ENCODE measurements around the gene PRX.
"Not testable (repeated sequence)": the region's sequence is repeated elsewhere in the genome, so short reads cannot be mapped to it uniquely, and the experiment has no call there.

Gene PRX

DNA sequence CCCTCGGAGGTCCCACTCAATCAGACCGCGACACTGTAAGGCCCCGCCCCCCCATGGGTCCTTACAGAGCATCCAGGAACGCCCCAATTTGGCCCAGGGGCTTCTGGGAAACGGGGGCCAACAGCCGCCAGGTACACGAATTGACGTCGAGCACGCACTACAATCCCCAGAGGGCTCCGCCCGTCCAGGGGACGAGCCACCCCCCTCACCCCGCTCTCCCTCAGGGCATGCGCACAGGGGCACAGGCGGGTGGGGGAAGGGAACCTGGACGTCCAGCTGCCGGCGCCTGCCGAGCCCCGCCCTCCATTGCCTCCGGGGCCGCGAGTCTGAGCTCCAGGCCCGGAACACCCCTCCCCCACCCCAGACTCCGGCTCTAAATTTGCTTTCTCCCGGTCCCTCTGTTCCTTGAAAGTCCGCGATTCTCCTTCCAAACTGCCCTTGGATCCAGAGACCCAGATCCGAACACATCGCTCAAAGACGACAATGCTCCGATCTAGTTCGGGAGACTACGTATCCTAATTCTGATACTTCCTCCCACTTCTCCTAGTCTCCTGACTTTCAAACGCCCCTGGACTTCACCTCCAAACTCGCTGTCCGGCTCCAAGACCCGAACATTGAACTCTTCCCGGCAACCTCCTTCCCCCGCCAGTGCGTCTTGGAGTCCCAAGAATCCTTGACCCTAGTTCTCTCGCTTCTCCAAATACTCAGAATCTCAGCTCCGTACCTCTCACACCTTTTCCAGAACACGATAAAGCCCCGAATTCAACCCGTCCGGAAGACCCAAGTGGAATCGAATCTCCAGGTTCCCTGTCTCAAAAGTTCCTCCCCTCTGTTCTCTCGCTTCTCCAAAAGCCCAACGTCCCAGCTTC is 30.2 kb upstream of the PRX start:
- Histone ChIP-seq H3K27ac (peak overlapping the region; percentile 88), H3K27me3 (no peaks in the 10 kb centered on the region), H3K4me3 (ENCODE audit: low read depth in 1 of 2, low read length in 1 of 2) (peak overlapping the region; percentile 98), H3K4me1 (ENCODE audit: control insufficient read depth in 1 of 2, insufficient read depth in 1 of 2, low read depth in 1 of 2, low read length in 1 of 2) (peaks cover 15 to 17% of the 10 kb centered on the region in 2 experiments), H3K36me3 (peaks cover 27% of the 10 kb centered on the region), H3K9me3 (no peaks in the 10 kb centered on the region)
- TF ChIP-seq CTCF (IDR thresholded peaks at IDR 0.05), result peak; percentile 7

- H3K9me3 ChIP-seq, result no peaks in the 10 kb centered on the region
- peak overlapping the region; percentile 88 for H3K27ac ChIP-seq
- TF ChIP-seq CTCF (IDR thresholded peaks at IDR 0.05), result no peak
Measured at GRCh38 chr19:40442328-40443130, 29.4 kb upstream of the PRX start.

GRCh38 chr19:40441719-40442253 is 28.6 kb upstream of the PRX start:
- H3K36me3 ChIP-seq, result peaks cover 21% of the 10 kb centered on the region
- peak overlapping the region; percentile 88 for H3K27ac ChIP-seq
- no peak for TF ChIP-seq CTCF (IDR thresholded peaks at IDR 0.05)
- H3K4me3 ChIP-seq (ENCODE audit: low read depth in 1 of 2, low read length in 1 of 2), result no peak overlapping the region
- peaks cover 15 to 17% of the 10 kb centered on the region in 2 experiments for H3K4me1 ChIP-seq (ENCODE audit: control insufficient read depth in 1 of 2, insufficient read depth in 1 of 2, low read depth in 1 of 2, low read length in 1 of 2)
- H3K27me3 ChIP-seq, result no peaks in the 10 kb centered on the region
- H3K9me3 ChIP-seq, result no peaks in the 10 kb centered on the region

More at GRCh38 chr19:40442328-40443130, 29.4 kb upstream of the PRX start:
- Histone ChIP-seq H3K36me3 (peaks cover 21% of the 10 kb centered on the region), H3K27me3 (no peaks in the 10 kb centered on the region), H3K4me1 (ENCODE audit: control insufficient read depth in 1 of 2, insufficient read depth in 1 of 2, low read depth in 1 of 2, low read length in 1 of 2) (peaks cover 15 to 17% of the 10 kb centered on the region in 2 experiments), H3K4me3 (ENCODE audit: low read depth in 1 of 2, low read length in 1 of 2) (peak overlapping the region; percentile 98)

GRCh38 chr19:40438284-40438683 is 25.1 kb upstream of the PRX start:
- Histone ChIP-seq H3K4me3 (ENCODE audit: low read depth in 1 of 2, low read length in 1 of 2) (no peak overlapping the region), H3K4me1 (ENCODE audit: control insufficient read depth in 1 of 2, insufficient read depth in 1 of 2, low read depth in 1 of 2, low read length in 1 of 2) (peaks cover 23 to 24% of the 10 kb centered on the region in 2 experiments), H3K27me3 (no peaks in the 10 kb centered on the region), H3K9me3 (no peaks in the 10 kb centered on the region), H3K27ac (no peak overlapping the region), H3K36me3 (peaks cover 21% of the 10 kb centered on the region)
- TF ChIP-seq CTCF (IDR thresholded peaks at IDR 0.05), result no peak

DNA sequence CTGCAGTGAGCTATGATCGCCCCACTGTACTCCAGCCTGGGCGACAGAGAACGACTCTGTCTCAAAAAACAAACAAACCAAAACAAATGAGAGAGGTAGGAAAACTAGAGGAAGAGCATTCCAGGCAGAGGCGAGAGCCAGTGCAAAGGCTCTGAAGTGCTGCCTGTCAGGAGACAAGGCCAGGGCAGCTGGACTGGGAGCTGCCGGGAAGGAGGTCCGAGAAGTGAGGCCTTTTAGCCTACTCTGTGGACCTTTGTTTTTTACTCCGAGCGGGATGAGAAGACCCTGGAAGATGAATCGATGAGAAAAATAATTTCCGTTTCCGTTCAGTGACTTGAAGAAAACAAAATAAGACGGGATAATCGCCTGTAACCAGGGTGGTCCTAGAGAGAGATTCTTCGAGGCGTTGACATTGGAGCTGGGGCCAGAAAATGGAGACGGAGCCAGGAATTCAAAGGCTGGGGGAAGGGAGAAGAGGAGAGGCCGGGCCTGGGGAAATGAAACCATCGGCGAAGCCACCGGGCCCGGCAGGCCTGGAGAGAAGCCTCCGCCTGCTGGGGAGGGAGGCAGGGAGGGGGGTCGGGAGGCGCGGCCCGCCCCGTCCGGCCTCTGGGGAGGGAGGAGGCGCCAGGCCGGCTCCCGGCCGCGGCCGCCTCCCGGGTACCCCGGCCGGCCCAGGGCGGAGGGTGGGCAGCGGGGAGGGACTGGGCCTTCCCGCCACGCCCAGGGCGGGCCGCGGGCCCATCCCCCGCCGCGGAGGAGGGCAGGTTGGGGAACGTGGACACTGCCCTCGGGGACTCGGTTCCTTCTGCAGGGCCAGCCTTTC is 20.4 kb upstream of the PRX start:
- peaks cover 13 to 15% of the 10 kb centered on the region in 2 experiments for H3K4me1 ChIP-seq (ENCODE audit: control insufficient read depth in 1 of 2, insufficient read depth in 1 of 2, low read depth in 1 of 2, low read length in 1 of 2)
- H3K27me3 ChIP-seq, result no peaks in the 10 kb centered on the region
- peak overlapping the region; percentile 81 for H3K27ac ChIP-seq
- peak; percentile 24 for TF ChIP-seq CTCF (IDR thresholded peaks at IDR 0.05)
- H3K4me3 ChIP-seq (ENCODE audit: low read depth in 1 of 2, low read length in 1 of 2), result peak overlapping the region; percentile 64 to 68
- no peaks in the 10 kb centered on the region for H3K9me3 ChIP-seq
- no peaks in the 10 kb centered on the region for H3K36me3 ChIP-seq

DNA sequence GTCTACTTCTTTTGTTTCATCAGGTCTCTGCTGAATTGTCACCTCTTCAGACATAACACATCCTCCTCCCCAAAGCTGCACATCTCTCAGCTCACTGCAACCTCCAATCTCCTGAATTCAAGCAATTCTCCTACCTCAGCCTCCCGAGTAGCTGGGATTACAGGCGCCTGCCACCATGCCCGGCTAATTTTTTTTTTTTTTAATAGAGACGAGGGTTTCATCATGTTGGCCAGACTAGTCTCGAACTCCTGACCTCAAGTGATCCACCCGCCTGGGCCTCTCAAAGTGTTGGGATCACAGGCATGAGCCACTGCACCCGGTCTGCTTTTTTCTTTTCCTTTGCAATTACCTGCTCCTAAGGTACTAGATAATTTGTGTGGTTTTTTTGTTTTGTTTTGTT is 19.6 kb upstream of the PRX start:
- Histone ChIP-seq H3K27ac (peak overlapping the region; percentile 81), H3K4me1 (ENCODE audit: control insufficient read depth in 1 of 2, insufficient read depth in 1 of 2, low read depth in 1 of 2, low read length in 1 of 2) (peaks cover 13 to 15% of the 10 kb centered on the region in 2 experiments)
- H3K9me3 ChIP-seq; H3K27me3 ChIP-seq; H3K36me3 ChIP-seq; H3K4me3 ChIP-seq (ENCODE audit: low read depth in 1 of 2, low read length in 1 of 2): not testable (repeated sequence)
